GM18498 (cell line): ENCODE measurements around the gene PIGM.

Experiments
- ATAC-seq: cut with Tn5 transposase; IDR thresholded peaks from one replicate; pipeline ENCODE4 v1.9.1; 2021; ENCODE audit warnings: mild to moderate bottlenecking, moderate library complexity; ENCODE audit not compliant: unreplicated experiment

Gene PIGM

DNA sequence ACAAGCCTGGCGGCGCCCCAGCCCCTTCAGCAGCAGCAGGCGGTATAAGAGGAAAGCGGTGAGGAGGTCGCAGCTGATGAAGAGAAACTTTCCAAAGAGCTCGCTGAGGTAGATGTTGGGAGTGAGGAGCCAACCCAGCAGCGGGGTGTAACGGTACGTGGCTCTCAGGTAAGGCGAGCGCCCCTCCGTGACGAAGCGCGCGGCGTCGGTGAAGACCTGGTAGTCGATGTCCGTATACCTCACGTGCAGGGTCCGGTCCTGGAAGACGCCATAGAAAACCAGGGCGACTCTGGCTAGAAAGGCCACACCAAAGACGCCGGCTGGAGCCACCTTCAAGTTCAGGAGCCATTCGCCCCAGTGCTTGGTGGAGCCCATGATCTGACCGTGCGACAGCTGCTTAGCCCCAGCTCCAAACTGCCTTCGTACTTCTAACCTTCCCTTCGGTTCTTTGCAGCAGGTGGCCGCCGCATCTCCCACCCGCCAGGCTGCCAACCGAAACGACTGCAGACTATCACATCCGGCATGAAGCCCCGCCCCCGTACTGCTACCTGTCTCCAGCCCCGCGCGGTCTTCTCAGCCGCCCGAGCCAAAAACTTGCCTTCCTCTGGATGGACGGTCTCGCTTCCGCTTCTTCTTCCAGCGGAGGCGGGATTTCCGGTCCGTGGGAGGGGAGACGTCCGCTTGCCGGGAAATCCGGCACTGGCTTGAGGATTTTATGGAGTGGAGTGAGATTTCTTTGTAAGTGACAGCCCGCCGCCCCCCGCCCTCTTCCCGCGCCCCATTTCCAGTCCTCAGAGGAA, at the start of gene PIGM:
TSS of gene PIGM (minus strand) at position 626 of the 800 bp plus-strand sequence. CDS start at position 375, 251 bp downstream.
- peak; percentile 97 for ATAC-seq

DNA sequence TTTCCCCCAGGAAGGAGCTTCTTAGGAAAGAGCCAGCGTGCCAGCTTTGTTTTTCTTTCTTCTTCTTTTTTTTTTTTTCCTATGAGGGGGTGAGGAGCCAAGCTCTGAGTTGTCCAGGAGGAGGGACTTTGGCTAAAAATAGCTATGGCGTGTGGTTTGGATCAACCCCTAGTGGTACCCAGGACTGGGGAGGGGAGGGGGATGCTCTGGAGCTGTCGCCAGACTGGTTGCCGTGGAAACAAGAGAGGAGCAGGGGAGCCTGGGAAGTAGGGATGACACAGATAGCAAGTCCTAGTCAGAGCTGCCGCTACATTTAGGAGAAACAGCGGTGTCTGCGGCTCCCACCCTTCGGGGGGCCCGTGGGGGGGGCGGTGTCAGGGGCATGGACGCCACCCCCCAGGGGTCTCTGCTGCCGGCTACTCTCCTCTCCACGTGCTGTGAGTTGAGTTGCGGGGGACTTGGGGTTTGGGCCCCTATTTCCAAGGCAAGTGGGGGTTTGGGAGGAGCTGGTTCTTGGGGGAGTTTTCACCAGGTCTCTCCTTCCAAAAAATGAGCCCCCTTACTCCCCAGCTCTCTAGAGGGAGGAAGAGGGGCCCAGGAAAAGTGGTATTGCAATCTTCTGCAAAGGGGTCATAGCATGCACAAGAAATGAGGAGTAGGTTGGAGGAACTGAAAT, 49.6 kb upstream of the PIGM start, which contains the start of gene KCNJ9:
TSS of gene KCNJ9 (plus strand) at position 278 of the 676 bp plus-strand sequence. CDS start 2,493 bp downstream, outside the sequence.
- ATAC-seq, result no peak

DNA sequence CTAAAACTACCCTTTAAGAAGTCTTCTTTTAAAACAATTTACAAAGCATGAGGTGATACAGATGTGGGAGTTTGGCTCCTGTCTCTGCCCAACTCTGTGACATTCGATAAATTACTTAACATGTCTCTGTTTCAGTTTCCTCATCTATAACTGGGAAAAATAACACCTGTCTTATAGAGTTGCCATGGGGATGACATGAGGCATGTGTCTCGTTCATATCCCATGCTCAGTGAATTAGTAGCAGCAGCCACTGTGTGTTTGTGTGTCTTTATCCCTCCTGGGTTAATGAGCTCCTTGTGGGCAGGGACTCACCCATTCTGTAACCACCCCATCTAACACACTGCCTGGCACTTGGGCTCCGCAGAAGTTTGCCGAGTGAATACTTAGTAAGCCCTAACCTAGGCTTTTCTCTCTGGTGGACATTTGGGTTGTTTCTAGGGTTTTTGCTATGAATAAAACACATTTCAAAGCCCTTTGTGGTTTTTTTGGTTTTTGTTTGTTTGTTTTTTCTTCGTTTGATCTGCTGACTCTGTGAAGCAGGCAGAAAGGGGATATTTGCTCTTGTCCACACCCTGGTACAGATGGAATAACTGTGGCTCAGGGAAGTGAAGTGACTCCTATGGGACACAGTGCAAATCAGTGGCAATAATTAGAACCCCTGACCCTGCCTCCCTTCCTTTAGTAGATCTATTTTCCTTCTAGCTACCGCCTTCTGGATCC, 48.8 kb upstream of the PIGM start:
- no peak for ATAC-seq

DNA sequence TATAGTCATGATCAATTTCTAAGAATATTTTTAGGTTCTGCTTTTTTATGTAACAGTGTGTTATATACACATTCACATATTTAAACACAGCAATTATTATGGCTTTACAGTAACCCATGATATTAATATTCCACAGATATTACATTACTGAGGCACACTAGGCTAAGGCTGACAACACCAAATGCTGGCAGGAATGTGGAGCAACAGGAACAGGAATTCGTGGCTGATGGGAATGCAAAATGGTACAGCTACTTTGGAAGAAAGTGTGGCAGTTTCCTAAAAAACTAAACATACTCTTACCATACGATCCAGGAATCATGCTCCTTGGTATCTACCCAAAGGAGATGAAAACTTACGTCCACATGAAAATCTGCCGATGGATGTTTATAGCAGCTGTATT, 47.7 kb upstream of the PIGM start:
- no peak for ATAC-seq

DNA sequence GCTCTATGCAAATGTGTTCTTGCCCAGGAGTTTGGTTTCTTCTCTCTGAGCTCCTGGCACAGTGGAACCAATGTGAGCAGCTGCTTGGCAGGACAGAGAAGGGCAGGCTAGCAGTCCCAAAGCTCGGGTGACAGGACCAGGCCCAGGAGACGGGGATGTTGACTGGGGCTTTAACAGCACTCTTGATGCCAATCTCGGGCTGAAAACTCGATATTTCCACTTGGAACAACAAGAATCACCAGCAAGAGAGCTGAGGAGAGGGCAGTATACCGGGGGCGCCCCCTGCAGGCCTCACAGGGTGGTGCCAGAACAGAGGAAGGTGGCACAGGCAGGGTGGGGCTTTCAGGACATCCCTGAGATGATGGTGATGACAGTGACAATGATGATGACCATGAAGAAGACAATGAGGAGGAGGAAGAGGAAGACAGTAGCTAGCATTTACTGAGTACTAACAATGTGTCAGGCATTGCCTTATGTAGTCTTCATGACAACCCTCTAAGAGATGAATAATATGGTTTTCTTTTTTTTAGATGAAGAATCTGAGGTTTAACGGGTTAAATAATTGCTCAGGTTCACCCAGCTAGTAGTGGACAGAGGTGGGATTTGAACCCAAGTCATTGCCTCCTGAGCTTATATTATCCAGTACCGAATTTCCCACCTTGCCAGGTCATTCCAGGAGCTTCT, 46.9 kb upstream of the PIGM start:
- no peak for ATAC-seq

DNA sequence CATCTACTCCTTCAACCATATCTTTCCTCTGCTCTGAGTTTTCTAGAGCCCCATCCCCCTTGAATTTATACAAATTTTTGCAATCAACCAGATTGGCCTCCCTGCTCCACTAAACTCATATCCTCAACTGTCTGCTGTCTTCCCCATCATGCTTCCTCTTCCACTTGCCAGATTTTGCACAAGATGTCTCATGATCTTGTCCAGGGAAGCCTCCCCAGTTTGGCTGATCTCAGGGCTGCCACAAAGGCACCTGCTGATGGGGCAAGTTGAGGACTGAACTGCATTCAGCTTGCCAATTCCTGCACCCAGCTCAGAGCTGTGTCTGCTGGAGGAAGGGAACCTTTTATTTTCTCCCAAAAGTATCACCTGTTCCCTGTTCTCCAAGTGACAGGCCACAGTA, 45.7 kb upstream of the PIGM start:
- ATAC-seq, result no peak

DNA sequence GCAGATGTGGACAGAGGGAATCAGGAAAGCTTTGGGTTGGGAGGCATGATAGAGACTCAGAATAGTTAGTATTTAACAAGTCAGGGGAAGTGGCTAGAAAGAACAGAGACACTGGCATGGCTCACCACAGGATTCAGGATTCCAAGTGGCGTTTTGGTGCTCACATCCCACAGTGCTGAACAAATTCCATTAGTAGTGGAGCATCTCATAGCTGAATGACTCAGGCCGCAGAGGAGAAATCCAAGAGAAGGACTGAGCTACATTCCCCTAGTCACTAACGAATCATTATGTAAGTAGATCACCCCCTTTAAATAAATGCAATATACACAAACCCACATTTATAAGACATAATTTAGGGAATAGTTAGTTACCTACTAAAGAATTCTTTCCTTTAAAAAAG, 44.5 kb upstream of the PIGM start:
- ATAC-seq, result no peak

DNA sequence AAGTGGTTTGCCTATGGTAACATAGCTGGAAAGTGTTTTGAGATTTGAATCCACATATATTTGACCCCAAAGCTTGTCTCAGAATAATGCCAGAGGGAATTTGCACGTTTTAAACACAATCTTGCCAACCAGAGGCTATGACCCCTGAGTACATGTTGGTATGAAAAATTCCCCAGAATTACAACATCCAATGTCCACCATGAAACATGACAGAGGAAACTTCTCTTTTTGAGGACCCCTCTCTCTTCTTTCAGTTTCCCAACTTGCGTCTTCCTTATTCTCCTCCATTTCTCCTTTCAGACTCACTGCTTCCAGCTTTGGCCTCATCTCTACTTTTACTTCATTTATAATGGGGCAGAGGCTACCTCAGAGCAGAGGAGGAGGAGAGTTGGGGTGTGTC, 44.0 kb upstream of the PIGM start:
- no peak for ATAC-seq

DNA sequence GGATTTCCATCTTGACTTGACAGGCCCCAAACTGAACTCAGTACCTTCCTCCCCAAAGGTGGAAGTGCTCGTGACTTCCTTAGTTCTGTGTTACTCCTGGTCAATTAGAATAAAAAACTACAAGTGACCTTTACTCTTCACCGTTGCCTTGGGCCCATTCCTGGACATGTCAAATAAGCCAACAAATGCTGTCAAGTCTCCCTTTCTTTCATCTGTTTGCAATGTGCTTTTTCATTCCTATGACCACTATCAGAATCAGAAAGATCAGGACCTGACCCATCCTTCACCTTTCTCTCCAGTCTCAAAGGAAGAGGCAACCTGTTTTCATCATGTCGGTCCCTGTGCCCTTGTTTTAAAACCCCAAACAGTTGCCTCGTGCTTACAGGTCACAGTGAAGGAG, 43.1 kb upstream of the PIGM start:
- no peak for ATAC-seq

DNA sequence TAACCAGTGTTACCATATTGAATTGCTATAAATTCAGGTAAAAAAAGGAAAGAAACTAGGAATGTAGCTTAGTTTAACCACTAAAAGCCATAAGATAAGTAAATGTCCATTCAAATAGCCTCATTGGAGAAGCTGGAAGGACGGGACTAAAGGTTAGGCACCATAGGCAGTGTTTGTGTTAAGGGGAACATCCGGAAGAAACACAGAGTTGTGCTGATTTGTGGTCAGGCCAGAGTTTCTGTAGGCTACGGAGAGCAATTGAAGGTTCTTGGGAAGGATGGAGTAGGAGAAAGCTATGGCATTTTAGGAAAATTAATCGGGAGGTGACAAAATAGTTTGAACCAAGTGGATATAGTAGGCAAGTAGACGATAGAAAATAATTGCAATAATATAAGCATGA, 39.5 kb upstream of the PIGM start:
- no peak for ATAC-seq

DNA sequence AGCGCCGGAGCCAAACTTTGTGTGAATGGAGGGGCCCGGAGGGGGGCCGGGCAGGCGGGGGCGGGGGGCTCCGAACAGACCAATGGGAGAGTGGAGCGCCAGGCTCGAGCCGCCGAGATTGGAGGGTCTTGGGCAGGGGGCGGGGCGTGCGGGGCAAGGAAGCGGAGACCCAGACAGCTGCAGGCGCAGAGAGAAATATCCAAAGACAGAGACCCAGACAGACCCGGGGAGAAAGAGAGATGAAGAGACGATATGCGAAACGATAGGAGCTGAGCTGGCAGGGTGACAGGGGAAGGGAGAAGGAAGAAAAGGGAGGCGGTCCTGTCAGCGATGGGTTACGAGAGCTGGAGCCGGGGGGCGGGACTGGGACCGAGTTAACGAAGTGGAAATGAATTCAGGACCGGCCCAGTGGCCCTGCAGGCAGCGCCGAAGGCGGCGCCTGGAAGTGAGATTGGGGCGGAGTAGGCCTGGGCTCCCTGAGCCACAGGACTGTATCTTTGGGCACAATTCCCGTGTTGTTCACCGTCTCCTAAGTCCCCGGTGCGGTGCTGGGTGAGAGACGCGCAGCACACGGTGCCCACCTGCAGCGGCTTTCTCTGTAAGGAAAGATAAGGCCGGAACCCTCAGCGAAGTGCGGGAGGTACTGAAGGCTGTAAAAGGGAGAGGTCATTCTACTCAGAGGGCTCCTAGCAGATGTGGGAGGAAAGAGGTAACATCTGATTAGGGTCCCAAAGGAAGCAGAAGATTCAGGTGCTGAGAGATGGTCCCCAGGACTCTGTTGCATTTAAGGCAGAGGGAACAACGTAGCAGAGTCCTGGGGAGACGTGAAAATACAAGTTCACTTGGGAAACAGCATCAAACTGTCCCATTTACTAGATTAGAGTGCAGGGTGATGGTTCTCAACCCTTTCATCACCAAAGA, 38.7 kb upstream of the PIGM start:
- peak; percentile 40 for ATAC-seq

DNA sequence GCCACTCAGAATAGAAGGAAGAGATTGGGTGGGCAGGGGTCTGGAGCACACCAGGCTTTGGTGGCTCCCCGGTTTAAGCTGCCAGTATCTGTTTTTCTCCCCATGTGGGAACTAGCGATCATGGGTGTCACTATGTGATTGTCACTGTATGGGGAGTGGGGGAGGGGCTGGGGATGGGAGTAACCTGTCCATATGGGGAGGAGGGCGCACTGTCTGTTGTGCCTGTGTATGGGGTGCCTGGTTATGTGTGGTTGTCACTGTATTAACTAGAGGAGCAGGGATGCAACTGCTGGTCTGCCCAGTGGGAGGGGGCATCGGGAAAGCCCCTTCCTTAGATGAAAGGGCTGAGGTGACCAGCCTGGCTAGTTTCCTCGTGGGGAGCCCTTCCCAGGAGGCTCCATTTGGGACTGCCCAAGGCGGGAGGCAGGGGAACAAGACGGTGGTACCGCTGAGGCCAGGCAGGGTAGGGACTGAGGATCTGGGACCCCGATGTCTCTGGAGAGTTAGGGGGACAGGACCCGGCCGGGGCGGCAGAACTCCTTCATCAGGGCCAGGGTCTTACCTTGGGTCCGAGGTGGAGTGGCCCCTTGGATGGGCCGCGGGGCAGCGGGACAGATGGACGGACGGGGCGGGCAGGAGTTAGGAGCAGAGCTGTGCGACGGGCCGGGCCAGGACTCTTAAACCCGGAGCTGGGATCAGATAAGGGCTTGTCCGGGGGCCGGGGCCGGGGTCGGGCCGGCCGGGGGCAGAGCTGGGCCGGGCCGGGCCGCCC, 37.9 kb upstream of the PIGM start, which contains the start of gene KCNJ10:
TSS of gene KCNJ10 (minus strand) at position 701 of the 772 bp plus-strand sequence. CDS start 27,628 bp downstream, outside the sequence.
- peak; percentile 7 for ATAC-seq

DNA sequence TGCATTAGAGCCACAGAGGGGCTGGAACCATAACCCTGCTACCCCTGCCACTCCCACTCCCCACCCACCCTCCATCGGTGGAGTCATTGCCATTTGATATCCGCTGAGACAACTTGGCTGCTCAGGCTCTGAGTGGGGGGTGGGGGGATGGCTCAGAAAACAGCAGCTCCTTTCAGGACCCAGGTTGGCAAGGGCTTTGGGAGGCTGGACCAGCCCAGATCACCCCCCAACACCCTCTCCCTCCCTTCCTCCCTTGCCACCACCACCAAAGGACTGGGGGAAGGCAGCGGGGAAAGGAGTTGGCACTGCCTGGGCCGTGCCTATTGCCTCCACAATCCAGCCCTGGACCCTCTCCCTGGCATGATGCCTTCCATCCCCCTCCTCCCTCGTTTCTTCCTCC, 36.4 kb upstream of the PIGM start:
- no peak for ATAC-seq

DNA sequence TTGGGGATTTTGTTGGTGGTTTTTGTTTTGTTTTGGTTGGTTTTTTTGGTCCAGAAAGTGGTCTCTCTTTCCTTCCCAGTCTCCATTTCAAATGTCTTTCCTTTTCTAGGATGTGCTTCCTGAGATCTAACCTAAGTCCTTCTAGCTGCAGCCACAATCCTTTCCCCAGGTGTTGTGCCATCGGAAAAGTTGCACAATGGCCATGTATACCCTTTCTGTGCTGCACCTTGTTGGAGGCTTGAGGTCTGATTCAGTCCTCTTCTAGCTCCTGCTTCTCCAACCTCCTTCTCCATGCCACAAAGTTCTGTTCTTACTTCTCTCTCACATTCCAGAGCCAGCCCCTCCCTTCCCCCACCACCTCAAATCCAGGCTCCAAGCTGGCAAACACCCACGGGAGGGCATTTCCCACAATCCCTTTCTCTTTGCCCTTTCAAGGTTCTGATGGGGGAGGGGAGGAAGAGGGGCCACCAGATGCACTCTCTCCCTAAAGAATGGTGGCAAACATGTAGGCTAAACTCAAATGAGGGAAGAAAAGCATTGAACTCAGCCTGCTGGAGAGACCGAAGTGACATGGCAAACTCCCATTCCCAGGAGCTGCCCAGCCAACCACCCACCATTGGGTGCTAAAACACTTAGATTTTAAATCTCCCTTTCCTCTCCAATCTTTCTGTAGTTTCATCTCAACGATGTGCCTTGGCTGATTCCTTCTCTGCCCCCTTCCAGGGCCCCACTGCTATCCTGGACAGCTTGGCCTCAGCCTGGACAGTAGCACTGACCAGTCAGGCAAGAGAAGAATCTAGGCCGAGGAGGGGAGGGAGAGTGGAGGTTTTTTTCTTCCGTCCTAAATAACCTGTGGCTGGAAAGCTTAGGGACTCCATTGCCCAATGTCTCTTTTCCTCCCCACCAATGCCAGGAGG, 35.3 kb upstream of the PIGM start:
- no peak for ATAC-seq

DNA sequence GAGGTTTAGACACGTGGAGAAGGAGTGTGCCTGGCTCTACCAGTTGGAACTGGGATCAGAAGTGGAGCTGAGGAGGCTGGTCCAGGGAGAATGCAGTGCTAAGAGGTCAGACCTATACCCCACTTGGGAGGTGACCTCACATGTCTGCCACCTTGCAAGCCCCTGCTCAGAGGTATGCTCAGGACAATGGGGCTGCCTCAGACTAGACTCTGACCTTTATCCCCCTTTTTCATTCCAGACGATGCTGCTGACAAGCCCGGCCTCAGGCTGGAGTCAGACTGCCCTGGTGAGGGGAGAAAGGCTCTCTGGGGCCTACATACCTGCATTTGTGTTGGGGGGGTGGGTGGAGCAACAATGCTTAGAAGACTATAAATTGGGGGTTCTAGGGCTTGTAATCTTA, 33.0 kb upstream of the PIGM start:
- ATAC-seq, result no peak

DNA sequence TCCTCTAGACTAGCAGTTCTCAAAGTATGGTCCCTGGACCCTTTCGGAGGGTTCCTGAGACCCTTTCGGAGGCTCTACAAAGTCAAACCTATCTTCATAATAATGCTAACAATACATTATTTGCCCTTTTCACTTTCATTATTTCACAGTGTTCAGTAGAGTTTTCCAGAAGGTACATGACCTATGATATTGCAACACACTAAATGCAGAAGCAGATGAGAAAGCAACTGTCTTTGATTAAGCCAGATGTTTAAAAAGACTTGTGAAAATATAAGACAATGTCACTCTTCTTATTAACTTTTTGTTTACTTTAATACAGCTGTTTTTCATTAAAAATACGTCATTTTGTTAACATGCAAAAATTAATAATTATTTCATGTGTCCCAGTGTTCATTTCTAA, 32.4 kb upstream of the PIGM start:
- no peak for ATAC-seq

DNA sequence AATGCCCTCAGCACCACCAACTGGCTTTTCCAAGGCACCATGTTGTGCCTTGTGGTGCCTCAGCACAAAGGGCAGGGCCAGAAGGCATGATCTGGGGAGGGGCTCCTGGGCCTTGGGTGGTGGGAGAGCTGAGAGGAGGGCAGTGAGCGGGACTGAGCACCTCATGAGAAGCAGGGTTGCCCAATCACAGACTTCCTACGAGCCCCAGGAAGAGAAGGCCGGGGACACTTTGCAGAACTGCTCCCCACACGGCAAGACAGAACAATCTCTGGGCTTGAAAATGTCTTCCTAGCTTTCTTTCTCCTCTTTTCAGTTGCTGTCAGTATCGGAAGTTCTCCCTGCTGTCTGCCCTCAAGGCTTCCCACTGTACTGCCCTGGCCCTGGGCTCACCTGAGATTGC, 31.4 kb upstream of the PIGM start:
- ATAC-seq, result no peak

DNA sequence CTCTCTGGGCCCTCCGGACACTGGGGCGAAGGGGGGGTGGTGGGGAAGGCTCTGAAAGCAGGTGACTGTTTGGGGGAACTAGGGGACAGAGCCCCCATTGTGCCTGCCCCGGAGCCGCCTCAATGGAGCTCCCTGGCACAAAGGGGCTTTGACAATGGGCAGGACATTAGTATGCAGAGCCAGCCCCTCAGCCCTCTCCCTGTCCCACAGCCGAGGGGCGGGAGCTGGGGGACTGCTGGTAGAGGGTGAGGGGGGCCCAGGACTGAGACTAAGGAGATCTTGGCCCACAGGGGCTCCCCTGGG, 30.4 kb upstream of the PIGM start:
- ATAC-seq, result no peak
